B cell (primary cell): Measurements from ENCODE around the gene TM7SF3. TPM values are rescaled to one million over a fixed set of nuclear protein-coding genes. Genes with fewer than 3 reads are reported as not detected.

Experiments used
- ATAC-seq: fragments of 200-7000 bp; cut with Tn5 transposase; one replicate; pipeline ENCODE4 v1.10.0; 2021; ENCODE audit warnings: low read depth, mild to moderate bottlenecking, moderate number of reproducible peaks, moderate library complexity
- CTCF ChIA-PET: fragments of 350-600 bp; sonication (Branson Sonifier 250); formaldehyde crosslinking; loops from one replicate; lab custom pipeline; 2021; ENCODE audit warnings: antibody characterized with exemption, inconsistent platforms; lab: Charles Lee
- POLR2A ChIA-PET: fragments of 350-600 bp; sonication (Branson Sonifier 250); formaldehyde crosslinking; loops from one replicate; lab custom pipeline; 2021; ENCODE audit warnings: antibody characterized with exemption; lab: Charles Lee
- DNase-seq: peaks from one replicate; pipeline ENCODE4 v3.0.0; 2013
- H2AFZ ChIP-seq: 2 replicates; pipeline ENCODE4 v1.6.1; 2012; ENCODE audit warnings: mild to moderate bottlenecking, low read depth, low read length; ENCODE audit not compliant: insufficient read depth, poor library complexity, severe bottlenecking
- H3K27ac ChIP-seq, 2 donors: 1 replicate in 1 of 2; 2 replicates in 1 of 2; pipeline ENCODE4 v1.5.1; 2012 to 2013; ENCODE audit warnings: low read length in 2 of 2, mild to moderate bottlenecking in 2 of 2, moderate library complexity in 1 of 2
- H3K27me3 ChIP-seq, 4 experiments: fragments of 200-600 bp in 1 of 4; sonication (generic) in 1 of 4; replicated peaks in 1 of 4; 1 replicate in 2 of 4; 2 replicates in 2 of 4; pipeline versions ENCODE4 v1.6.1 to v1.7.0; 2013 to 2016; ENCODE audit warnings: low read length in 3 of 4, mild to moderate bottlenecking in 2 of 4, mixed read lengths in 1 of 4, moderate library complexity in 1 of 4; ENCODE audit not compliant: insufficient read depth in 4 of 4, control insufficient read depth in 3 of 4; ENCODE audit errors: control extremely low read depth in 1 of 4
- H3K36me3 ChIP-seq, 2 experiments: replicated peaks in 1 of 2; 1 replicate in 1 of 2; 2 replicates in 1 of 2; pipeline versions ENCODE4 v1.6.1 to v1.7.1; 2013; ENCODE audit warnings: low read length in 1 of 2; ENCODE audit not compliant: insufficient read depth in 2 of 2, control insufficient read depth in 1 of 2; ENCODE audit errors: control extremely low read depth in 1 of 2, extremely low read depth in 1 of 2
- H3K4me1 ChIP-seq, 2 donors: fragments of 200-600 bp in 1 of 2; sonication (generic) in 1 of 2; 1 replicate in 1 of 2; 2 replicates in 1 of 2; pipeline versions ENCODE4 v1.5.1 to v1.6.1; 2013 to 2017; ENCODE audit warnings: low read length in 2 of 2; ENCODE audit not compliant: control insufficient read depth in 2 of 2, insufficient read depth in 2 of 2
- H3K4me2 ChIP-seq: replicated peaks from 2 replicates; pipeline ENCODE3; 2012; ENCODE audit warnings: mild to moderate bottlenecking, low read depth, low read length; ENCODE audit not compliant: poor library complexity, severe bottlenecking
- H3K4me3 ChIP-seq, 5 experiments: fragments of 200-600 bp in 1 of 5; sonication (generic) in 1 of 5; 1 replicate in 3 of 5; 2 replicates in 2 of 5; pipeline versions ENCODE4 v1.5.1 to v1.7.0; 2011 to 2016; ENCODE audit warnings: low read length in 4 of 5, mild to moderate bottlenecking in 4 of 5, low read depth in 2 of 5, control low read depth in 1 of 5, moderate library complexity in 1 of 5; ENCODE audit not compliant: insufficient read depth in 1 of 5; ENCODE audit errors: control extremely low read depth in 1 of 5, extremely low read depth in 1 of 5
- H3K79me2 ChIP-seq: fragments of 200-600 bp; sonication (generic); one replicate; pipeline ENCODE4 v1.6.0; 2016; ENCODE audit warnings: low read length; ENCODE audit not compliant: control insufficient read depth, insufficient read depth
- H3K9ac ChIP-seq: fragments of 200-600 bp; sonication (generic); 2 replicates; pipeline ENCODE4 v1.6.1; 2017; ENCODE audit warnings: mild to moderate bottlenecking, low read length, moderate library complexity
- H3K9me3 ChIP-seq, 3 donors: one replicate each; pipeline versions ENCODE4 v1.6.1 to v1.7.1; 2013; ENCODE audit warnings: low read length in 2 of 3; ENCODE audit not compliant: control insufficient read depth in 2 of 3, insufficient read depth in 1 of 3; ENCODE audit errors: control extremely low read depth in 1 of 3
- H4K20me1 ChIP-seq: 2 replicates; pipeline ENCODE4 v1.6.0; 2012; ENCODE audit warnings: mild to moderate bottlenecking, low read length; ENCODE audit not compliant: insufficient read depth, control insufficient read depth, poor library complexity, severe bottlenecking
- H3K27ac Mint-ChIP-seq: one replicate; pipeline ENCODE4 v1.8.0; 2021; ENCODE audit warnings: mixed read lengths
- H3K27me3 Mint-ChIP-seq: one replicate; pipeline ENCODE4 v1.8.0; 2021; ENCODE audit warnings: mixed read lengths
- H3K4me1 Mint-ChIP-seq: one replicate; pipeline ENCODE4 v1.8.0; 2021; ENCODE audit warnings: mixed read lengths
- H3K4me3 Mint-ChIP-seq: one replicate; pipeline ENCODE4 v1.8.0; 2021; ENCODE audit warnings: mixed read lengths
- H3K9me3 Mint-ChIP-seq: one replicate; pipeline ENCODE4 v1.8.0; 2022; ENCODE audit warnings: mixed read lengths; ENCODE audit not compliant: insufficient read depth
- EZH2 ChIP-seq: IDR thresholded peaks from 2 replicates; pipeline ENCODE4 v1.6.1; 2012; ENCODE audit warnings: borderline replicate concordance, low read depth, mild to moderate bottlenecking, moderate library complexity, low read length; ENCODE audit not compliant: insufficient read depth, poor library complexity, severe bottlenecking
- WGBS: methylation state at CpG from one replicate; pipeline ENCODE4 v1.1.5; 2013; ENCODE audit warnings: missing lambda C conversion rate; ENCODE audit not compliant: insufficient coverage; 5-methylcytosine and 5-hydroxymethylcytosine counted together
- intact Hi-C: fragments of 100-400 bp; cut with micrococcal nuclease; formaldehyde crosslinking; loops from one replicate; pipeline ENCODE4 v1.10.0; 2022
- polyA plus RNA-seq: library from polyadenylated mRNA; depleted of rRNA; stranded (reverse); fragments of >200 nt; gene quantifications from 2 replicates; pipeline ENCODE4 v1.2.3, GENCODE V29; 2012
- total RNA-seq, 2 donors: library from RNA; stranded (reverse); fragments of 120-200 nt in 1 of 2; gene quantifications; 1 replicate in 1 of 2; 2 replicates in 1 of 2; pipeline versions ENCODE4 v1.2.3 to v1.2.4, GENCODE V29; 2013 to 2022
- TF ChIP-seq, protein P1 (sequence below): fragments of 200-600 bp; IDR thresholded peaks from one replicate; pipeline ENCODE4 v1.8.0; 2022; ENCODE audit warnings: antibody characterized with exemption, mild to moderate bottlenecking

Gene TM7SF3
- total and polyA plus RNA-seq, 2 donors (not counting 1 experiment from before 2014, with no cell fraction given): 24.5 to 33.5 TPM

DNA sequence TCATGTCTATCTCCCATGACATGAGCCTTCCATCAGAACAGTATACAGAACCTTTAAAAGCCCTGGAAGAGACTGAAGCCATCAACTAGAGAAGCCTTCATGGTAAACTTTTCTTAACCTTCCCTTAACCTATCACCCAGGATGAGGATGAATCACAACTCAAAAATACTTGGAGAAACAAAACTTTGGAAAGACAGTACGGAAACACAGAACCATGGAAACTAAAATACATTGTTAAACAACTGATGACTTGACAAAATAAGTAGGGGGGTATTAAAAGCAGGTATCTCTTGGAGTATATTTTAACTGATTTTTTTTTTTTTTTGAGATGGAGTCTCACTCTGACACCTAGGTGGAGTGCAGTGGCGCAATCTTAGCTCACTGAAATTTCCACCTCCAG is 8.7 kb downstream of the TM7SF3 start:
- TF ChIP-seq EZH2: no peak
- TF ChIP-seq, protein P1, sequence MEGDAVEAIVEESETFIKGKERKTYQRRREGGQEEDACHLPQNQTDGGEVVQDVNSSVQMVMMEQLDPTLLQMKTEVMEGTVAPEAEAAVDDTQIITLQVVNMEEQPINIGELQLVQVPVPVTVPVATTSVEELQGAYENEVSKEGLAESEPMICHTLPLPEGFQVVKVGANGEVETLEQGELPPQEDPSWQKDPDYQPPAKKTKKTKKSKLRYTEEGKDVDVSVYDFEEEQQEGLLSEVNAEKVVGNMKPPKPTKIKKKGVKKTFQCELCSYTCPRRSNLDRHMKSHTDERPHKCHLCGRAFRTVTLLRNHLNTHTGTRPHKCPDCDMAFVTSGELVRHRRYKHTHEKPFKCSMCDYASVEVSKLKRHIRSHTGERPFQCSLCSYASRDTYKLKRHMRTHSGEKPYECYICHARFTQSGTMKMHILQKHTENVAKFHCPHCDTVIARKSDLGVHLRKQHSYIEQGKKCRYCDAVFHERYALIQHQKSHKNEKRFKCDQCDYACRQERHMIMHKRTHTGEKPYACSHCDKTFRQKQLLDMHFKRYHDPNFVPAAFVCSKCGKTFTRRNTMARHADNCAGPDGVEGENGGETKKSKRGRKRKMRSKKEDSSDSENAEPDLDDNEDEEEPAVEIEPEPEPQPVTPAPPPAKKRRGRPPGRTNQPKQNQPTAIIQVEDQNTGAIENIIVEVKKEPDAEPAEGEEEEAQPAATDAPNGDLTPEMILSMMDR: no peak
- ChIA-PET CTCF (interaction anchor here (0.7 kb wide), 1 partner anchor 1051 kb away, joined by 3 read pairs; no protein-coding TSS in a partner anchor), POLR2A (no interaction called here)
- H4K20me1 ChIP-seq: peaks cover 13% of the 10 kb centered on the region
- no peaks in the 10 kb centered on the region for H3K9me3 ChIP-seq
- H3K27me3 ChIP-seq: no peaks in the 10 kb centered on the region
- intact Hi-C loops: no loop called here
- no peak overlapping the region for H2AFZ ChIP-seq
- H3K4me1 ChIP-seq: peaks cover 20 to 39% of the 10 kb centered on the region in 2 donors
- no CpG with 5 or more reads among the region's 2 CpGs for WGBS
- no peak overlapping the region for H3K4me3 Mint-ChIP-seq
- no peak for DNase-seq
- no peaks in the 10 kb centered on the region for H3K27me3 Mint-ChIP-seq
- no peak overlapping the region for H3K27ac Mint-ChIP-seq
- H3K79me2 ChIP-seq: peaks cover 59% of the 10 kb centered on the region
- H3K27ac ChIP-seq: no peak overlapping the region
- H3K36me3 ChIP-seq: peaks cover 2 to 3% of the 10 kb centered on the region in 2 experiments
- no peak overlapping the region for H3K4me3 ChIP-seq
- ATAC-seq: no peak
- H3K4me1 Mint-ChIP-seq: peaks cover 57% of the 10 kb centered on the region
- H3K9ac ChIP-seq: no peak overlapping the region
- H3K4me2 ChIP-seq: no peak overlapping the region
- H3K9me3 Mint-ChIP-seq: no peaks in the 10 kb centered on the region

GRCh38 chr12:27003421-27004381 is 10.5 kb downstream of the TM7SF3 start:
- H3K27me3 Mint-ChIP-seq: no peaks in the 10 kb centered on the region
- POLR2A ChIA-PET: interaction anchor here (0.6 kb wide), 1 partner anchor 11 kb away, joined by 7 read pairs; no protein-coding TSS in a partner anchor
- TF ChIP-seq EZH2: no peak
- TF ChIP-seq, protein P1: no peak

More at GRCh38 chr12:27003421-27004381, 10.5 kb downstream of the TM7SF3 start:
- peaks cover 3 to 8% of the 10 kb centered on the region in 2 experiments for H3K36me3 ChIP-seq
- Mint-ChIP-seq H3K4me1 (peaks cover 51% of the 10 kb centered on the region), H3K9me3 (no peaks in the 10 kb centered on the region), H3K27ac (no peak overlapping the region), H3K4me3 (no peak overlapping the region)
- CTCF ChIA-PET: interaction anchor here (1.1 to 2.5 kb wide), 3 partner anchors 10 to 14 kb away, joined by 4 to 11 read pairs (median 4); partner anchors contain the start of gene TM7SF3
- no peak overlapping the region for H3K9ac ChIP-seq
- no peak overlapping the region for H2AFZ ChIP-seq
- peaks cover 13% of the 10 kb centered on the region for H4K20me1 ChIP-seq
- H3K4me3 ChIP-seq: no peak overlapping the region
- no peak for DNase-seq
- no peak for ATAC-seq
- H3K27ac ChIP-seq: no peak overlapping the region
- peaks cover 57% of the 10 kb centered on the region for H3K79me2 ChIP-seq
- WGBS: 100% methylated on average over 1 of the region's 6 CpGs
- peaks cover 14 to 31% of the 10 kb centered on the region in 2 donors for H3K4me1 ChIP-seq
- intact Hi-C loops: no loop called here
- H3K9me3 ChIP-seq: no peaks in the 10 kb centered on the region
- no peaks in the 10 kb centered on the region for H3K27me3 ChIP-seq
- H3K4me2 ChIP-seq: no peak overlapping the region
